HCT116 (cell line): ENCODE measurements around the gene ZNF316. TPM values are rescaled to one million over a fixed set of nuclear protein-coding genes. Genes with fewer than 3 reads are reported as not detected.

Source experiments
- ATAC-seq: fragments of 200-7000 bp; cut with Tn5 transposase; 2 replicates; pipeline ENCODE4 v1.9.1; 2020; ENCODE audit warnings: mild to moderate bottlenecking, moderate library complexity
- BruUV-seq: library from RNA; stranded (reverse); fragments of 400-500 nt; replicated peaks from 2 replicates; lab custom pipeline; 2021; lab: Mats Ljungman, UMichigan
- CTCF ChIA-PET: fragments of 300-600 bp; sonication (Branson Sonifier 250); formaldehyde crosslinking; loops from one replicate; lab custom pipeline; 2021; ENCODE audit warnings: antibody characterized with exemption; lab: Charles Lee
- POLR2A ChIA-PET: fragments of 300-600, 350-600 bp; sonication (Branson Sonifier 250); formaldehyde crosslinking; loops from one replicate; lab custom pipeline; 2021; ENCODE audit warnings: antibody characterized with exemption; lab: Charles Lee
- RAD21 ChIA-PET, 2 experiments: fragments of 300-600 bp; sonication (Branson Sonifier 250); formaldehyde crosslinking; loops; one replicate each; lab custom pipeline; 2023; ENCODE audit warnings: low total read pairs in 2 of 2; ENCODE audit not compliant: uncharacterized antibody in 2 of 2, unreplicated experiment in 2 of 2, low non-redundant PET in 1 of 2; lab: Charles Lee
- DNase-seq: peaks from one replicate; pipeline ENCODE4 v3.0.0-alpha.2; 2010; ENCODE audit warnings: low read depth, low spot score
- H2AFZ ChIP-seq: fragments of 200-600 bp; shearing (Covaris generic), sonication (generic); 2 replicates; pipeline ENCODE4 v1.6.1; 2017; ENCODE audit warnings: low read depth, mixed run types, mixed read lengths, antibody characterized with exemption, low read length; ENCODE audit not compliant: poor library complexity, severe bottlenecking
- H3K27ac ChIP-seq: 2 replicates; pipeline ENCODE4 v1.5.1; 2012; ENCODE audit warnings: low read depth, low read length
- H3K27me3 ChIP-seq: fragments of 200-600 bp; sonication (generic); 2 replicates; pipeline ENCODE4 v1.6.1; 2016; ENCODE audit warnings: mixed run types, low read length, mixed read lengths; ENCODE audit not compliant: insufficient read depth
- H3K36me3 ChIP-seq, 2 experiments: fragments of 200-500 bp in 1 of 2; fragments of 200-600 bp in 1 of 2; sonication (Bioruptor generic) in 1 of 2; sonication (generic) in 1 of 2; 2 replicates each; pipeline versions ENCODE4 v1.5.1 to v1.6.1; 2014 to 2016; ENCODE audit warnings: low read length in 2 of 2, inconsistent platforms in 1 of 2, mixed read lengths in 1 of 2, mixed run types in 1 of 2; ENCODE audit not compliant: insufficient read depth in 2 of 2, control insufficient read depth in 1 of 2
- H3K4me1 ChIP-seq, 2 experiments: fragments of 200-600 bp in 1 of 2; sonication (generic) in 1 of 2; 2 replicates each; pipeline versions ENCODE4 v1.5.1 to v1.6.1; 2012 to 2017; ENCODE audit warnings: low read length in 2 of 2, inconsistent platforms in 1 of 2, mild to moderate bottlenecking in 1 of 2, mixed read lengths in 1 of 2, mixed run types in 1 of 2, moderate library complexity in 1 of 2; ENCODE audit not compliant: insufficient read depth in 2 of 2, control insufficient read depth in 1 of 2
- H3K4me2 ChIP-seq: fragments of 200-600 bp; sonication (generic); 2 replicates; pipeline ENCODE4 v1.6.1; 2017; ENCODE audit warnings: mixed run types, low read length, mixed read lengths
- H3K4me3 ChIP-seq, 2 experiments: fragments of 200-600 bp in 1 of 2; sonication (generic) in 1 of 2; replicated peaks in 1 of 2; 2 replicates each; pipeline ENCODE4 v1.5.1; 2011 to 2016; ENCODE audit warnings: low read length in 2 of 2, control low read depth in 1 of 2, low read depth in 1 of 2, mild to moderate bottlenecking in 1 of 2, mixed read lengths in 1 of 2, mixed run types in 1 of 2
- H3K79me2 ChIP-seq: fragments of 200-600 bp; sonication (generic); 2 replicates; pipeline ENCODE4 v1.6.1; 2017; ENCODE audit warnings: mild to moderate bottlenecking, mixed run types, low read length, moderate library complexity, mixed read lengths; ENCODE audit not compliant: insufficient read depth
- H3K9ac ChIP-seq: fragments of 200-600 bp; sonication (generic); 2 replicates; pipeline ENCODE4 v1.6.1; 2016; ENCODE audit warnings: low read length, mixed read lengths
- H3K9me2 ChIP-seq: fragments of 200-600 bp; sonication (generic), shearing (Covaris generic); 2 replicates; pipeline ENCODE4 v1.6.1; 2017; ENCODE audit warnings: mixed run types, mild to moderate bottlenecking, moderate library complexity; ENCODE audit not compliant: insufficient read depth
- H3K9me3 ChIP-seq, 2 experiments: fragments of 200-500 bp in 1 of 2; fragments of 200-600 bp in 1 of 2; sonication (Bioruptor generic) in 1 of 2; sonication (generic) in 1 of 2; 2 replicates each; pipeline ENCODE4 v1.6.1; 2014 to 2017; ENCODE audit warnings: low read length in 2 of 2, mixed read lengths in 2 of 2, inconsistent platforms in 1 of 2, low read depth in 1 of 2, mild to moderate bottlenecking in 1 of 2, mixed run types in 1 of 2, moderate library complexity in 1 of 2; ENCODE audit not compliant: control insufficient read depth in 1 of 2, insufficient read depth in 1 of 2
- H4K20me1 ChIP-seq: fragments of 200-600 bp; sonication (generic), shearing (Covaris generic); 2 replicates; pipeline ENCODE4 v1.6.1; 2017; ENCODE audit warnings: mixed run types, mild to moderate bottlenecking, moderate library complexity; ENCODE audit not compliant: insufficient read depth
- ELF1 ChIP-seq: IDR thresholded peaks from 2 replicates; pipeline ENCODE4 v1.6.1; 2012; ENCODE audit warnings: low read depth, borderline replicate concordance
- EZH2phosphoT487 ChIP-seq: fragments of 200-600 bp; IDR thresholded peaks from 2 replicates; pipeline ENCODE4 v1.6.1; 2018; ENCODE audit warnings: antibody characterized with exemption, borderline replicate concordance
- YY1 ChIP-seq: IDR thresholded peaks from 2 replicates; pipeline ENCODE4 v1.6.1; 2011; ENCODE audit warnings: low read length, low read depth, moderate library complexity, mild to moderate bottlenecking; ENCODE audit not compliant: insufficient replicate concordance; ENCODE audit errors: extremely low read depth
- ZFX ChIP-seq: fragments of 450-650 bp; IDR thresholded peaks from 2 replicates; pipeline ENCODE4 v1.6.1; 2017
- intact Hi-C: fragments of 100-400 bp; cut with micrococcal nuclease; formaldehyde crosslinking; loops from 2 replicates; pipeline ENCODE4 v1.10.0; 2022
- total RNA-seq: library from RNA; stranded (reverse); gene quantifications from one replicate; pipeline ENCODE4 v1.2.1, GENCODE V29; 2021; ENCODE audit not compliant: unreplicated experiment
- TF ChIP-seq, protein P1 (sequence below): IDR thresholded peaks from 2 replicates; pipeline ENCODE4 v1.6.1; 2012; ENCODE audit warnings: low read depth

Gene ZNF316
- total RNA-seq, 1 experiment from 2014 or later: 25.0 TPM

DNA sequence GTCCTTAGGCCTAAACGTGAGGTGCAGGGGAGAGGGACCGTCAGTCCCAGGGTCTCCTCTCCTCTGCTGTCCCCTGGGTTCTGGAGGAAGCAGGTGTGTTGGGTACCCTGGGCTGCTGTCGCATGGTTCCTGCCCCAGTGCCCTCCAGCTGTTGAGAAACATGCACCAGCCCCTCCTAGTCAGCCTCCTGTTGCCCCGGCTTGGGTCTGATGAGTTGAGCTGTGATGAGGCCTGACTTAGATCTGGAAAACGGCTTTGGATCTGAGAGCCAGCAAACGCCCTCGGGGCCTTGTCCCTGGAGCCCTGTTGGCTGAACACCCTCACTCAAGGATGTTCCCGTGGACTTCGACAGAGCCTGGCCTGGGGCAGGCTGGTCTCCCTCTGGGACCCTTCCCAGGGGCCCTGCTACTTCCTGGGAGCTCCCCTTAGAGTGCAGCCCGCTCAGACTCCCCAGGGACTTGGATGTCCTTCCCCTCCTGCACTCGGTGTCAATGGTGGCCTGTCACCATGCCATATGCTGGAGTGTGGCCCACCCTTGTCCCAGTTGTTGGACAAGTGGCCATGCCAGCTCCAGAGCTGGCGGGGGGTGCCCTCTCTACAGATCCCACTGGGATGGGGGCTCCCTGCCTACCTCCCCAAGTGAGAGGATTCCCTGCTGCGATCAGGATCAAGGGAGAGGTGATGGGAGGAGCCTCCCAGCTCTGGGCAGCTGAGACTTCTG, 12.3 kb downstream of the ZNF316 start:
- Histone ChIP-seq H3K27ac (no peak overlapping the region), H3K4me3 (no peak overlapping the region), H2AFZ (no peak overlapping the region), H3K27me3 (no peaks in the 10 kb centered on the region), H3K9me3 (no peaks in the 10 kb centered on the region; a peak in 1 of 4 replicates), H3K9ac (no peak overlapping the region), H3K36me3 (peaks cover 7 to 52% of the 10 kb centered on the region in 2 experiments; a peak in 3 of 4 replicates), H4K20me1 (no peaks in the 10 kb centered on the region)
- POLR2A ChIA-PET: no interaction called here
- no peak for ATAC-seq
- RAD21 ChIA-PET: no interaction called here
- intact Hi-C loops: no loop called here
- TF ChIP-seq ZFX (no peak), YY1 (no peak), EZH2phosphoT487 (no peak), ELF1 (no peak)
- TF ChIP-seq, protein P1, sequence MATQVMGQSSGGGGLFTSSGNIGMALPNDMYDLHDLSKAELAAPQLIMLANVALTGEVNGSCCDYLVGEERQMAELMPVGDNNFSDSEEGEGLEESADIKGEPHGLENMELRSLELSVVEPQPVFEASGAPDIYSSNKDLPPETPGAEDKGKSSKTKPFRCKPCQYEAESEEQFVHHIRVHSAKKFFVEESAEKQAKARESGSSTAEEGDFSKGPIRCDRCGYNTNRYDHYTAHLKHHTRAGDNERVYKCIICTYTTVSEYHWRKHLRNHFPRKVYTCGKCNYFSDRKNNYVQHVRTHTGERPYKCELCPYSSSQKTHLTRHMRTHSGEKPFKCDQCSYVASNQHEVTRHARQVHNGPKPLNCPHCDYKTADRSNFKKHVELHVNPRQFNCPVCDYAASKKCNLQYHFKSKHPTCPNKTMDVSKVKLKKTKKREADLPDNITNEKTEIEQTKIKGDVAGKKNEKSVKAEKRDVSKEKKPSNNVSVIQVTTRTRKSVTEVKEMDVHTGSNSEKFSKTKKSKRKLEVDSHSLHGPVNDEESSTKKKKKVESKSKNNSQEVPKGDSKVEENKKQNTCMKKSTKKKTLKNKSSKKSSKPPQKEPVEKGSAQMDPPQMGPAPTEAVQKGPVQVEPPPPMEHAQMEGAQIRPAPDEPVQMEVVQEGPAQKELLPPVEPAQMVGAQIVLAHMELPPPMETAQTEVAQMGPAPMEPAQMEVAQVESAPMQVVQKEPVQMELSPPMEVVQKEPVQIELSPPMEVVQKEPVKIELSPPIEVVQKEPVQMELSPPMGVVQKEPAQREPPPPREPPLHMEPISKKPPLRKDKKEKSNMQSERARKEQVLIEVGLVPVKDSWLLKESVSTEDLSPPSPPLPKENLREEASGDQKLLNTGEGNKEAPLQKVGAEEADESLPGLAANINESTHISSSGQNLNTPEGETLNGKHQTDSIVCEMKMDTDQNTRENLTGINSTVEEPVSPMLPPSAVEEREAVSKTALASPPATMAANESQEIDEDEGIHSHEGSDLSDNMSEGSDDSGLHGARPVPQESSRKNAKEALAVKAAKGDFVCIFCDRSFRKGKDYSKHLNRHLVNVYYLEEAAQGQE: no peak
- TF ChIP-seq, all 23 proteins: peak for 0
- H3K9me2 ChIP-seq: no peaks in the 10 kb centered on the region
- no peak for DNase-seq
- H3K4me2 ChIP-seq: no peak overlapping the region
- peaks cover 6% of the 10 kb centered on the region; the same call in 1 of the 2 replicates for H3K79me2 ChIP-seq
- CTCF ChIA-PET: no interaction called here
- no TSS peak for BruUV-seq
- no peaks in the 10 kb centered on the region for H3K4me1 ChIP-seq
